ENCODE measurements around the gene CNTNAP2.
"Not testable (repeated sequence)": the region's sequence is repeated elsewhere in the genome, so short reads cannot be mapped to it uniquely, and the experiment has no call there.

- not testable (repeated sequence) for TF ChIP-seq POLR2A (IDR thresholded peaks at IDR 0.05); CTCF (IDR thresholded peaks at IDR 0.05 in 4 of 5, conservative IDR thresholded peaks at IDR 0.05 in 1 of 5)
Observed at GRCh38 chr7:148426393-148426792, 2309.8 kb downstream of the CNTNAP2 start.

Data from gastrocnemius medialis (tissue), 4 donors.